HG03025 (cell line): ENCODE results near the gene C19orf25.

Experiments used
- ATAC-seq: cut with Tn5 transposase; IDR thresholded peaks from one replicate; pipeline ENCODE4 v1.9.1; 2021; ENCODE audit warnings: mild to moderate bottlenecking, moderate library complexity; ENCODE audit not compliant: unreplicated experiment, low FRiP score

C19orf25 gene

DNA sequence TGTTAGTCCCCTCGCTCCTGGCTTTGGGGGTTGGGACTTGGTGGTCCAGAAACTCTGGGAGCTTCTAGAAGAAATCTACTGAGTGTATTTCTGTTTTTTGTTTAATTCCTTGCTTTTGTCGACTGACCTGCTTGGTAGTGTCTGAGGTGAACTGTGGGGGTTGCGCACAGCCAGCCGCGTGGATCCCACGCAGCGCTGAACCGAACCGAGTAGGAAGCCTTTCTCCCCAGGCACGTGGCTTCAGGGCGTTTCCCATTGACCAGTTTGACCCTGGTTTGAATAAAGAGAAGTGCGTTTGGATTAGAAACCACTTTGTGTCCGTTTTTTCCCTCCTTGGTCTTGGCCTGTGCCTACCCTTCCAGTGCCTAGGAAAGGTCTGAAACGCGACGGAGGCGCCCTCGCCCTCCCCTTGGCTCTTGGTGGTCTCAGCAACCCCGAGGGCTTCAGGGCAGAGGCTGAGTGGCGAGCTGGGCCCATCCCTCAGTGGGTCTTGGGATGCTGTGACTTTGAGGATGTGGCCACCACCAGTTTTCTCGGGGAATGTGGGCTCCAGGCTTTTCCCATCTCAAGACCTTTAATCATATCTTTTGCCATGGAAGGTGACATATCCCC, 43.5 kb downstream of the C19orf25 start:
- no peak for ATAC-seq

DNA sequence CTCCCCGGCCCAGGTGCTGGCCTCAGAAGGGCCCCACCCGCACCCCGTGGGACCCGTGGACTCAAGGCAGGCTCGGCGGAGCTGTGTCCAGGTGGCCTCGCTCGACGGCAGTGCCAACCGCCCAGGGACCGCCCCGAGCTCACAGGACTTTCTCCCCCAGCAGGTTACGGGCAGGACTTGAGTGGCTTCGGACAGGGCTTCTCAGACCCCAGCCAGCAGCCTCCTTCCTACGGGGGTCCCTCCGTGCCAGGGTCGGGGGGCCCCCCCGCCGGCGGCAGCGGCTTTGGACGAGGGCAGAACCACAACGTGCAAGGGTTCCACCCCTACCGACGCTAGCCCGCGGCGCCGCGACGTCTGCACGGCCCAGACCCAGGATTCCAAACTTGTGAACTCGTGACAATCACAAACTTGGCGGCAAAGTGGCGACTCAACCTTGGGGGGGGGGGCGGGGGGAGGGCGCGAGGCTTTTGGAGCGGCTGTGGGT, 44.4 kb downstream of the C19orf25 start:
- ATAC-seq = no peak

DNA sequence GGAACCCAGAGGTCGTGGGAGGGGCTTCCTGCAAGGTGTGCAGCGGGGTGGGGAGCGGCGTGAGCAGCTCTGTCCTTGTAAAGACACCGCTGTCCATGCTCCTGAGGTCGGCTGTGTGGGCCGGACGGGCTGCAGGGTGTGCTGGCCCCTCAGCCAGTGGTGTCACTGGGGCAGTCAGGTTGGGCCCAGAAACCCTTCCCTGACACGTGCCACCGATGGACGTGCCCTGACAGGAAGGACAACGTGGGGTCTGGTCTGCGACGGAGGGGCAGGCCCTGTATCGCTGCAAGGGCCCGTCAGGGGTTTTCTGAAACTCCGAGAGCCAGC, 45.0 kb downstream of the C19orf25 start:
- no peak for ATAC-seq

DNA sequence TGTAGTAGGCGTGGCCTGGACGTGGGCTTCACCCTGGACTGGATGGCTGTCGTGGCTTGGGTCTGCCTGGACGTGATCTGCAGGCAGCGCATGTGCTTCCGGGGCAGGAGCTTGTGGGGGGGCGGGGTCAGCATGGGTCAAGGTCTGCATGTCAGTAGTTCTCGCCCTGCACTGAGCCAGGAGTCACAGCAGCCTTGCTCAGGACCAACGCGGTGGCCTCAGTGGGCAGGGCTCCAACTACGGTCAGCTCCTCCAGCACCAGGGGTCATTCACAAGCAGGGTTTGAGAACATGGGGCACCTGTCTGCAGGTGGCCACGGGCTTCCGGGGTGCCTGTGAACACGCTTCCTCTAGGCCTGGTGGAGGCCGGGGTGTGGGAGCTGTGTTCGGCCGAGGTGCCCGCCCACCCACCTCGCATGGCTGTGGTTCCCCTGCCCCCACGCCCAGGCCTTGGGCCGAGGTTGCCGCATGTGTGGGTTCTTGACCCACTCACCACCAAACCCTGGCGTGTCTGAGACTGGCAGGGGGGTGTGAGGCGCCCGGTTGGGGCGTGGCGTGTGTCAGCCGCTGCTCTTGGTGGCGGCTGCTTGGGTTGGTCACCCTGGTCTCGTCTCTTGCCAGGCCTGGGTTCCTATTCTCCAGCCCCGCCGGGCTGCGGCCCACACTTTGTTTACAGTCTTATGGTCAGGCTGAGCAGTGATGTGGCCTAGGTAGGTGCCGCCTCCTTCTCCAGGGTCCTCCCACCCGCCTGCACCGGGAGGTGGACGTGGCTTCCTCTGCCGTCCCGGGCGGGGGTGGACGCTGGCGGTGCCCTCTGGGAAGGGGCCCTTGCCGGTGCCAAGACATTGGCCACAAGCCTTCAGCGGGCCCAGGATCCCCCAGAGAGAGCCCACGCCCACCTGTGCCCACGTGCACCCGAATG, 45.6 kb downstream of the C19orf25 start:
- no peak for ATAC-seq

DNA sequence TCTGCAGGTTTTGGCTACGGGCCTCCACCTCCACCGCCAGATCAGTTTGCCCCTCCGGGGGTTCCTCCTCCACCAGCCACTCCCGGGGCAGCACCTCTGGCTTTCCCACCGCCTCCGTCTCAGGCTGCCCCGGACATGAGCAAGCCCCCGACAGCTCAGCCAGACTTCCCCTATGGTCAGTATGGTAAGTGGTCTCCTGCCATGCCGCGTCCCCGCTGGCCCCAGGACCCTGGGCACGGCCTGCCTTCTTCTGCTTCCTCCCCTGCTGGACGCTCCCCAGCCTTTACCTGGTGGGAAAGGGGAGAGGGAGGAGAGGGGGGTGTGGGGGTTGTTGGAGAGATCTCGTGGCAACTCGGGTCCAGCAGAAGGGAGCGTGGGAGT, 46.5 kb downstream of the C19orf25 start:
- ATAC-seq = no peak

DNA sequence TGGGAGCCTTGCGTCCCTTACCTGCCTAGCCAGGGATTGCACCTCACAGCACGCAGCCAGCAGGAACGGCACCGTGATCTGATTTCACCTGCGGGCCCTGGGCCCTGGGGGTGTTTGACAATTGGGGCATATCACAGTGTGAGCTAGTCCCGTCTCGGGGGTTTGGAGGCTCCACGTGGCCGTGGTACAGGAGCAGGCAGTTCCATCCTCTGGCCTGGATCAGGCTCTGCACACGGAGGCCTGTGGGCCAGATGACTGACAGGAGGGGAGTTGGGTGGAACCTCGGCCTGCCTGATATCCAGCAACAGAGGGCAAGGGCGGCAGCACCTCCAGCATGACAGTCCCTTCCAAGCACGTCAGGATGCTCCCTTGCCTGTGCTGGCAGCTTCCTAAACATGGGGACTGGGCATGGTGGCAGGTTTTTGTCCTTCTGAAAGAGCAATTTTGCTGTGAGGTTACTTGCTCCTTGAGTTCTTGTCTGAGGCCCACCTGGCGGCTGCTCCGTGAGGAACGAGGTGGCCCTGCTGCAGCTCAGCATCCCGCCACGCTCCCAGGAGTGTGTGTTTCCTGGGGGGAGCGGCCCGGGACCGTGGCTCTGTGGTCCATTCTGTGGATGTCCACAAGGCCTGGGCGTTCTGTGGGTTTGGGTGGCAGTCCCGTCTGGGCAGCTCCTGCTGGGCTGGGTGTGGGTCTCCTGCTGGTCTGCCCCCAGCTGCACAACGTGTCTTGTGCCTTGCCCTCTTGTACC, 47.1 kb downstream of the C19orf25 start:
- ATAC-seq = no peak

DNA sequence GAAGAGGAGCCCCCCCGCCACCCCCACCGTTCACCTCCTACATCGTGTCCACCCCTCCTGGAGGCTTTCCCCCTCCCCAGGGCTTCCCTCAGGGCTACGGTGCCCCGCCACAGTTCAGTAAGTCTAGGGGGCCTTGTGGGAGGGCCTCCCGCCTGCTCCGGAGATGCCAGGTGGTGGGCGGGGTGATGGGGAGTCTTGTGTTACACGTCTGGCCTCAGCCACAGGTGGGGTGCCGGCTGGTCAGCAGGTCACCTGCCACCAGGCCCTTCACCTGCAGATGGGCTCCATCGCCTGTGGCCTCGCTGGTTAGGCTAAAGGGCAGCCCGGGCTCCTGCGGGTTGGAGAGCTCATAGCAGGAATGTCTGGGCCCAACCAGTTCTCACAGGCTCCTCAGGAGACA, 48.8 kb downstream of the C19orf25 start:
- ATAC-seq = no peak

DNA sequence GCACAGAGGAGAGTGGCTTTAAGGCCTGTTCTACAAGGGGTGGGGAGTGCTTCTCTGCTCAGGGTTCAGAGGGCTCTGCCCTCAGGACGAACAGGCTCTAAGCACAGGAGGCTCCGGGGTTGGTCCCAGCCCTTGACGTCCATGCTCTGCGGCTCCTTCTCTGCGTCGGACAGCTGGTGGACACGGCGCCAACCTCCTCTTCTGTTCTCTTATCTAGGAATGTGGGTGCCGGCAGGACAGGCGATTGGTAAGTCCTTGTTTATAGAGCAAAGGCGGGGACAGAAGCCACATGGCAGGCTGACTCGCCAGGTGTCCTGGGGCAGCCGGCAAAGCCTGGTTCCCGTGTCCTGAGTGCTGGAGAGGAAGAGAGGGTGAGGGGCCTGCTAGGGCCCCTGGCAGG, 49.3 kb downstream of the C19orf25 start:
- ATAC-seq = no peak

DNA sequence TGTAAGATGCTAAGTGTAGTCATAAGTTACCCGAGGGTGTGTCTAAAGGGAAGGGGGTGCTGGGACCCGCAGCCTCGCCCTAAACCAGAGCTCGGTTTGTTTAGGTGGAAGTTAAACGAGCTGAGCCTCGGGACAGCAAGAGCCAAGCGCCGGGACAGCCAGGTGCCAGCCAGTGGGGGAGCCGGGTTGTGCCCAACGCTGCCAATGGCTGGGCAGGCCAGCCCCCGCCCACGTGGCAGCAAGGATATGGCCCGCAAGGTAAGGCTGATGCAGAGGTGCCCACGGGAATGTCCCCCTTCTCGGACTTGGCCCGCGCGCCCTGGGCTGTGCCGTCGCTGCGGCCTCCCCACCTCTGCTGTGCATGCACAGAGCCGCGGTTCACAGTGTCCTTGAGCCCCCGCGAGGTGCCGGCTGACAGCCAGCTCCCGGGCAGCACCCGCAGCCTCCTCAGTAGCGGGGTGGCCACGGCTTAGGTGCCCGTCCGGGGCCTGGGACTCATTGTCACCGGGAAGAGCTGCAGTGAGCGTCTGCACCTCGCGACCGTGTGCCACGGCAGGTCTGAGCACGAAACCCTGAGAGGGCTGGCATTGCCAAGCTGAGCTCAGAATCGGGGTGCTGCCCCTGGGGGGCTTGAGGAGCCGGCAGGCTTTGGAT, 50.1 kb downstream of the C19orf25 start:
- no peak for ATAC-seq

DNA sequence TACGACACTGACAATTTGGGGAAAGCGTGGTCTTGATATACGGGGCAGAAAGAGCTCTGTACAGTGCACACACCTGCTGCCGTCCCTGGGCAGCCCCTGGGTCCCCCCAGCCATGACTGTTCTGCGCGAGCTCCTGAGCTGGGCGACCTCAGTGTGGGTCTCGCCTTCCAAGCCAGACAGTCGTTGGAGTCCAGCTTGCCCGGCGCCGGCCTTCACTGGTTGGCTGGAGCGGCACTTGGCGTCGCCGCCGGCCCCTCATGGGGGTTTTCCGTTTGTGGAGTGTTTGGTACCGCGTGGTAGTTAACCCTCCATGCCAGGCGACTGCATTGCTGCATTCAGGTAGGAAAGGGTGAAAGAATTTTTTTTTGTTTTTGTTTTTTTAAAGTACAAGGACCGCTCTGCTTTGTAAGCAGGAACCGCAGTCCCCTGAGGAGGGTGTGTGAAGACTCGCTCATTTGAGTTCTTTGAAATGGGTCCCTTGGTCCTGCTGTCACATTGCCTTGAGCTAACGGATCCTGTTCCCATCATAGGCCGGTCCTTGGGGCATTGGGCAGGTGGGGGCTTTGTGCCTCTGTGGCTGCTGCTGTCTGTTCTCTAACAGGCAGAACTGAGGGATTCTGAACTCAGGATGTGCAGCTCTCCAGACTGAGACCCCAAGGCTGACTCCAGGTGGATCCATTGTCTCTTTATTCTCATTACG, 51.6 kb downstream of the C19orf25 start:
- no peak for ATAC-seq

DNA sequence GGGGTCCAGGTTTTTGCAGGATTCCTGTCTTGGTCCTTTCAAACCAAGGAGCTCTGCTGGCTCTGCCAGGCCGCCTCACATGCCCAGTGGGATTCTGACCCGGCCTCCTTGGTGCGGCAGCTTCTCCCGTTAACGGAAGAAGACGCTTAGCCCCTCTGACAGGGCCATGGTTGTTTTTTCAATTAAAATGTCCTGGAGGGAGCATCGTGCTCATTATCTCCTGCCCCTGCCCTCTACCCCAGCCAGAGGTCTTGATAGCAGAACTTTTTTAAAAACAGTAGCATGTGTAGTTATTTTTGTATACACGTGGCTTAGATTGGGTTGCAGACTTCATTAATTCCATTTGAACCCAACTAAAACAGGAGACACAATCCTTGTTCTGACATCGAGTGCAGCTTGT, 52.3 kb downstream of the C19orf25 start:
- ATAC-seq = no peak

DNA sequence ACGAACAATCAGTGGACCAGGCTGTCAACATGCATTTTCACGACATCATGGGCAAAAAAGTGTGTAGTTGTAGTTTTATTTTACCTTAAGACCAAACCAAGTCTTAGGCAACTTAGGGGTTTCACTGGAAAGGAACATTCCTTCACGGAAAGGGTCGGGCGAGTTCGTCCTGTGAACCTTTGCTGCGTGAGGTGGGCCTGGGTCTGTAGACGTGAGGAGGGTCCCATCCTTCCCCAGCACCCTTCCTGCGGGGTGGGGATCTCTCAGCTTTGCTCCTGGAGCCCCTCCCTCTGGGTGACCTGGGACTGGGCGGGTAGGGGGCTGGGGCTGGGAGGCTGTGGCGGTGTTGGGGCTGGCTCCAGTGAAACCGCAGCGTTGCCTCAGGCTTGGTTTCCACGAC, 53.1 kb downstream of the C19orf25 start:
- no peak for ATAC-seq

DNA sequence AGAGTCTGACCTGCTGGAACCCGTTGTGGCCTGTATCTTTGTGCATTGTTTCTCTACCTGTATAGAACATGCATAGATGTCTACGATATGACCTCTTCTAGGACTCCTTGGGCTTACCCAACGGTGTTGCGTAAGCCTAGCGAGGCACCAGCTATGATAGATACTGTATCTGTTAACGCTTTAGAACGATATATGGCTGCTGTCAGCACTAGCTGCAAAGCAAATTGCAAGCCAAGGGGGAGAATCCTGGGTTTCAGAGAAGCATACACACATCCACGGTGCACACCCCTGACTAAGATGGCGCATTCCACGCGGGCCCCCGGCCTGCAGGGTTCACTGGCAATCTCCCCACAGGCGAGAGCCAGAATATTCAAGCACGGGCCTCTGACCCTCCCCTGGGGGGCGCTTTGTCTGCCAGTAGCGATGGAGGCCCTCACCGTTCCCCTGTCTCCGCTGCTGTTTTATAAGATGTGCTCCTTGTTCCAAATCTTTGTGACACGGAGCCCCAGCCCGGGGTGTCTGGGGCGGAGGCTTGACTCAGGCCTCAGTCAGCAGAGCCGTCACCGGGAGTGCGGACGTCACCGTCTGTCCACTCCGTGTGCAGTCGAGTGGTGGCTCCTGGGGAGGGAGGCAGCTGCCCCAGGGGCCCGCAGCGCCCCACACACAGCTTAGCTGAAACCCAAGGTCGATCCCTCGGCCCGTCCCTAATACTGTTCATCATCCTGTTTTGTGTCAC, 53.7 kb downstream of the C19orf25 start:
- ATAC-seq = no peak

DNA sequence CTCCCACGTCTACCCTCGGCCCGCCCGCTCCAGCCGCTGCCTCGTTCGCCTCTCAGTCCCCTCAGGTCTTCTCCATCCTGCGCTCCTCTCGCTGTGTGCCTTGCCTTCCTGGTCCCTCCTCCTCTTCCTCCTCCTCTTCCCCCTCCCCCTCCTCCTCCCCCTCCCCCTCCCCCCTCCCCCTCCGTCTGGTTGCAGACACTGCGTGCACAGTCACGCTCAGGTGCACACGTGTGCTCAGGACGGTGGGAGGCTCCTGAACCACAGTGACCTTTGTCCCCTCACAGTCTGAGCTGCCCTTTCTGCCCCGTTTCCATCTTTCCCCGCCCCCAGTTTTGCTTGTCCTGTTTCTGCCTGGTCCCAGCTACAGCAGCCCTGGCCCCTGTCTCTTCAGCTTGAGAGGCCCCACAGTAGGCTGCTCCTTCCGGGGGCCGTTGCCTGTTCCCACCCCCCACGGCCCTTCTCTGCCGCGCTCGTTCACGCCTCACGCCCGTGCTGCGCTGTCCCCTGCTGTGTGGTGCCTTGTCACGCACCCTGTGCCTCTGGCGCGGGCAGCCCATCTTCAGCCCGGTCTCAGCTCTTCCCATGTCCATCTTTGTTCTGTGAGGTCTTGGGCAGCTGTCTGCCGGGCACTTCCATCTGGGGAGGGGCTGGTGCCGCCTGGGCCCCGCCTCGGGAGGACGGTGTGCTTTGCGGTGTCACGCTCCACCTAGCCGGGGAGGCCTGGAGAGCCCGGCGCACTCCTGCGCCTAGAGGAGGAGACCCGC, 54.6 kb downstream of the C19orf25 start:
- ATAC-seq = no peak

DNA sequence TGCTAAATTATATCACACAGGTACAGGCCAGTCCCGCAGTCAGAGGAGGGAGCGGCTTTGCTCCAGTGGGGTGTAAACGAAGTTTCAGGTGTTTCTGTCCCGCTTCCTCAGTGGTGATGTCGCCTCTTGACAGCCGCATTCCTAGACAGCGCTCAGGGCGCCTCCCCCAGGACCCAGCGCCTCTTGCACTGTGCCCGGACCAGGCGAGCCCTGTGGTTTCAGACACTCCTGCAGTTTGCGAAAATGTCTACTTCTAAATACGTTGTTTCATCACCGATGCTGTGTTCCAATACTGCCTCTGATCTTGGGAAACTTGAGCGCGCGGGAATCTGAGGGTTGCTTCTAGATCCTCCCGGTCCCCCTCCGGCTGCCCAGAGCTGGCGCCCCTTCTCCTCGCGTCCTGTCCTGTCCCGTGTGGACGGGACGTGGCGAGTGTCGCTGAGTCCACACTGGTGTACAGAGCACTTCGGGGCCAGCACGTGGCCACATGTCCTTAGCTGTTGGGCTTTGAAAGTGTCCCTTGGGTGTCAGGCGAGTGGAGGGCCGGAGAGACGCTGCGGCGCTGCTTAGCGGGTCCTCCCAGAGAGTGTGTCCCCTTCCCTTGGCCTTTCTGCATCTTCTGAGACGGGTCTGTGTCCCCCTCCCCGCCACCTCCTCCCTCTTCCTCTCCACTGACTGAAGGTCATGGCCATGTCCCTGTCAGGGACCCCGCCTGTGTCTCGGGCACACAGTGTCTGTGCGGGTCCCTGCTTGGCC, 55.4 kb downstream of the C19orf25 start:
- no peak for ATAC-seq
